HepG2 (cell line): ENCODE results near the gene CHST10. TPM values are rescaled to one million over a fixed set of nuclear protein-coding genes. Genes with fewer than 3 reads are reported as not detected.

Source experiments
- ATAC-seq: fragments of 200-7000 bp; cut with Tn5 transposase; 3 replicates; pipeline ENCODE4 v1.9.1; 2020; ENCODE audit warnings: mild to moderate bottlenecking, moderate library complexity
- BruUV-seq: library from RNA; stranded (reverse); fragments of 400-500 nt; replicated peaks from 2 replicates; lab custom pipeline; 2021; lab: Mats Ljungman, UMichigan
- CTCF ChIA-PET: fragments of 300-600 bp; formaldehyde crosslinking; extraction: SDS; loops from one replicate; lab custom pipeline; 2021; ENCODE audit warnings: low total read pairs, inconsistent platforms, low intra/inter-chr PET ratio; lab: Yijun Ruan, JAX
- POLR2A ChIA-PET: fragments of 350-600 bp; sonication (Branson Sonifier 250); formaldehyde crosslinking; loops from one replicate; lab custom pipeline; 2020; ENCODE audit warnings: antibody characterized with exemption, inconsistent platforms; lab: Yijun Ruan, JAX
- DNase-seq: peaks from one replicate; pipeline ENCODE4 v3.0.0-alpha.2; 2015; ENCODE audit warnings: low spot score
- FAIRE-seq: peaks from 3 replicates; lab custom pipeline; 2011; peaks lifted over from hg19 to GRCh38; lab: Jason Lieb, UNC
- H2AFZ ChIP-seq: one replicate; pipeline ENCODE4 v1.6.1; 2011; ENCODE audit warnings: low read length, inconsistent platforms
- H3K27ac ChIP-seq: fragments of 300-600 bp; 3 replicates; pipeline ENCODE4 v1.8.0; 2011; ENCODE audit warnings: mixed run types, mild to moderate bottlenecking, mixed read lengths, low read length, inconsistent platforms; ENCODE audit not compliant: insufficient read depth; ENCODE audit errors: extremely low read length
- H3K27me3 ChIP-seq, 2 experiments: fragments of 200-600 bp in 1 of 2; 2 replicates in 1 of 2; 3 replicates in 1 of 2; pipeline versions ENCODE4 v1.6.0 to v1.8.0; 2011; ENCODE audit warnings: low read length in 2 of 2, mild to moderate bottlenecking in 2 of 2, moderate library complexity in 2 of 2, inconsistent platforms in 1 of 2; ENCODE audit not compliant: insufficient read depth in 2 of 2, control insufficient read depth in 1 of 2
- H3K36me3 ChIP-seq, 2 experiments: fragments of 200-600 bp in 1 of 2; replicated peaks in 1 of 2; 2 replicates in 1 of 2; 3 replicates in 1 of 2; pipeline versions ENCODE4 v1.5.1 to v1.8.0; 2011; ENCODE audit warnings: low read length in 2 of 2, inconsistent platforms in 1 of 2; ENCODE audit not compliant: insufficient read depth in 2 of 2, control insufficient read depth in 1 of 2
- H3K4me1 ChIP-seq: 2 replicates; pipeline ENCODE4 v1.5.1; 2012; ENCODE audit warnings: low read length, inconsistent platforms; ENCODE audit not compliant: insufficient read depth
- H3K4me2 ChIP-seq: 2 replicates; pipeline ENCODE4 v1.6.0; 2011; ENCODE audit warnings: low read depth, low read length, inconsistent platforms
- H3K4me3 ChIP-seq, 3 experiments: fragments of 200-600 bp in 1 of 3; sonication (generic), shearing (Covaris generic) in 1 of 3; replicated peaks in 1 of 3; 2 replicates each; pipeline ENCODE4 v1.5.1; 2011 to 2016; ENCODE audit warnings: low read length in 3 of 3, inconsistent platforms in 2 of 3, low read depth in 2 of 3, mild to moderate bottlenecking in 2 of 3, control low read depth in 1 of 3, mixed read lengths in 1 of 3; ENCODE audit not compliant: insufficient read depth in 1 of 3
- H3K79me2 ChIP-seq: one replicate; pipeline ENCODE4 v1.6.1; 2011; ENCODE audit warnings: low read length, inconsistent platforms; ENCODE audit not compliant: insufficient read depth
- H3K9ac ChIP-seq: 2 replicates; pipeline ENCODE4 v1.6.0; 2011; ENCODE audit warnings: mild to moderate bottlenecking, low read depth, low read length, inconsistent platforms; ENCODE audit not compliant: insufficient read depth
- H3K9me3 ChIP-seq: 2 replicates; pipeline ENCODE4 v1.5.1; 2012; ENCODE audit warnings: mild to moderate bottlenecking, low read length
- H4K20me1 ChIP-seq: 2 replicates; pipeline ENCODE4 v1.6.0; 2011; ENCODE audit warnings: inconsistent platforms, mild to moderate bottlenecking, low read length, moderate library complexity; ENCODE audit not compliant: insufficient read depth
- GLI4 ChIP-seq: sonication (generic); formaldehyde crosslinking; IDR thresholded peaks from 2 replicates; pipeline ENCODE4 v1.5.1; 2020; ENCODE audit warnings: missing genetic modification reagents, mild to moderate bottlenecking, moderate library complexity, borderline replicate concordance
- ONECUT2 ChIP-seq: sonication (generic); formaldehyde crosslinking; IDR thresholded peaks from 2 replicates; pipeline ENCODE4 v1.4.0; 2020; ENCODE audit warnings: missing genetic modification reagents
- PCBP2 ChIP-seq: fragments of 200-400 bp; formaldehyde crosslinking; optimal IDR thresholded peaks from 2 replicates; pipeline ENCODE3; 2018; ENCODE audit warnings: low read length, low read depth; ENCODE audit not compliant: poor library complexity, severe bottlenecking
- ZFP37 ChIP-seq: sonication (generic); formaldehyde crosslinking; IDR thresholded peaks from 2 replicates; pipeline ENCODE4 v1.4.0; 2020; ENCODE audit warnings: missing genetic modification reagents, borderline replicate concordance
- ZNF232 ChIP-seq: sonication (generic); formaldehyde crosslinking; IDR thresholded peaks from 2 replicates; pipeline ENCODE4 v1.4.0; 2020; ENCODE audit warnings: missing genetic modification reagents, borderline replicate concordance
- ZNF274 ChIP-seq: sonication (generic); formaldehyde crosslinking; IDR thresholded peaks from 2 replicates; pipeline ENCODE4 v1.5.1; 2020; ENCODE audit warnings: mild to moderate bottlenecking, missing genetic modification reagents
- ZNF720 ChIP-seq: sonication (generic); formaldehyde crosslinking; IDR thresholded peaks from 2 replicates; pipeline ENCODE4 v1.4.0; 2020; ENCODE audit warnings: missing genetic modification reagents
- ZNF761 ChIP-seq: sonication (generic); formaldehyde crosslinking; conservative IDR thresholded peaks from 2 replicates; pipeline ENCODE4 v1.4.0; 2020; ENCODE audit warnings: mild to moderate bottlenecking, missing genetic modification reagents
- ZNF768 ChIP-seq: sonication (generic); formaldehyde crosslinking; IDR thresholded peaks from 2 replicates; pipeline ENCODE4 v1.4.0; 2020; ENCODE audit warnings: missing genetic modification reagents
- WGBS: methylation state at CpG from one replicate; pipeline ENCODE4 v1.1.6; 2017; ENCODE audit warnings: low lambda C conversion rate; 5-methylcytosine and 5-hydroxymethylcytosine counted together
- in situ Hi-C: cut with HindIII; loops from 2 replicates; pipeline ENCODE4 v1.10.0; 2017; ENCODE audit warnings: low pct_unique_long_range_greater_than_20kb; ENCODE audit not compliant: extremely low pct_ligation_motif_present
- intact Hi-C: fragments of 100-400 bp; cut with micrococcal nuclease; formaldehyde crosslinking; loops from one replicate; pipeline ENCODE4 v1.10.0; 2022; ENCODE audit not compliant: unreplicated experiment
- polyA plus RNA-seq, 8 experiments: library from polyadenylated mRNA; depleted of rRNA in 3 of 8; stranded (reverse) in 7 of 8; unstranded in 1 of 8; fragments of >200 nt; fragmentation: Illumina TruSeq in 4 of 8; extraction: Trizol in 4 of 8; gene quantifications; 2 replicates each; pipeline versions ENCODE4 v1.2.1 to v1.2.3, GENCODE V29; 2011 to 2016; ENCODE audit warnings: low read depth in 4 of 8, missing spikeins in 1 of 8, mixed read lengths in 1 of 8; ENCODE audit not compliant: insufficient read depth in 1 of 8
- total RNA-seq, 5 experiments: library from RNA; depleted of rRNA; stranded (reverse); fragments of >200 nt; fragmentation: Illumina TruSeq; extraction: Trizol; gene quantifications; 2 replicates each; pipeline ENCODE4 v1.2.3, GENCODE V29; 2016; ENCODE audit warnings: low read depth in 1 of 5
- TF ChIP-seq, protein P1 (sequence below): sonication (generic); formaldehyde crosslinking; IDR thresholded peaks from 2 replicates; pipeline ENCODE4 v1.5.0; 2020; ENCODE audit warnings: missing genetic modification reagents, mild to moderate bottlenecking, borderline replicate concordance

The CHST10 gene
- total and polyA plus RNA-seq, 2 of the 13 experiments (the other 11 are each of a cell fraction or from before 2014, with no cell fraction given), result 10.5 to 14.2 TPM

DNA sequence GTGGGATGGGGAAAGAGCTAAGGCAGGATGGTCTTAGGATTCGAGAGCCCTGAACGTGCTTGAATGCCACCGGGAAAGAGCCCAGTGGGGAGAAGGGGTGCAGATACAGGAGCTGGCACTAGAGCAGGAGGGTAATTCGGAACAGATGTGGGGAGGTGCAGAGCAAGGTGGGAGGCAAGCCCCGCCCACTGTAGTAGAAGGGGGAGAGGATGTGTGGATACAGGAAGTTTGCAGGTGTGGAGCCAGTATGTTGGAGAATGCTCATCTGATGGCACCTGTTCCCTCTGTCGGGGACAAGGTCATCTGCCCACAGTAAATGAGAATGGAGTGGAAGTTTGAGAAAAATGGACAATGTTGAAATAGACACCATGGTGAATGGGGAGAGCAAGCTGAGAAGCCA, 28.8 kb downstream of the CHST10 start (continued):
- TF ChIP-seq, protein P1, sequence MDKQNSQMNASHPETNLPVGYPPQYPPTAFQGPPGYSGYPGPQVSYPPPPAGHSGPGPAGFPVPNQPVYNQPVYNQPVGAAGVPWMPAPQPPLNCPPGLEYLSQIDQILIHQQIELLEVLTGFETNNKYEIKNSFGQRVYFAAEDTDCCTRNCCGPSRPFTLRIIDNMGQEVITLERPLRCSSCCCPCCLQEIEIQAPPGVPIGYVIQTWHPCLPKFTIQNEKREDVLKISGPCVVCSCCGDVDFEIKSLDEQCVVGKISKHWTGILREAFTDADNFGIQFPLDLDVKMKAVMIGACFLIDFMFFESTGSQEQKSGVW (CRISPR knock-in tag), result no peak
- TF ChIP-seq PCBP2 (no peak), ZFP37 (CRISPR knock-in tag) (no peak), ZNF768 (CRISPR knock-in tag) (no peak), ZNF274 (CRISPR knock-in tag) (no peak), ZNF720 (CRISPR knock-in tag) (no peak), ZNF761 (CRISPR knock-in tag) (no peak)

DNA sequence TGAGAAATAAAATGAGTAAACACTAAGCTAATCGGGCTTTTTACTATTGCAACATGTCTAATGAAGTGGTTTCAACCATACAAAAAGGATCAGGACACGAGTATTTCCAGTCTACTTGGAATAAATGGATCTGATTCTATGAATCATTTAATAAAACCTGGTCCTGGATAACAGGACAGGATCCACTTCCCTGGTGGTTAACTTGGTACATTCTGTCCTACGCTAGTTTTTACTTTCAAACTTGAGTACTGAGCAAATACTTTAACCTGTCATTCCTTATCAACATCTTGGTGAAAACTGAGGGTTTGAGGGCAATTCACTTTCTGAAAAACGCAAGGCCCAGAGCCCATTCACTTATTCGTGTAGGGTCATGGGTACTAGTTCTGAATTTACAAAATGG, 33.5 kb downstream of the CHST10 start:
- Histone ChIP-seq H3K4me1 (no peaks in the 10 kb centered on the region), H3K4me3 (no peak overlapping the region), H3K36me3 (no peaks in the 10 kb centered on the region), H4K20me1 (no peaks in the 10 kb centered on the region)
- BruUV-seq, result no TSS peak
- TF ChIP-seq ONECUT2 (CRISPR knock-in tag), result no peak
- no peak for TF ChIP-seq ZNF232
- TF ChIP-seq GLI4 (CRISPR knock-in tag), result no peak
- TF ChIP-seq, all 625 proteins: peak for 0
- ChIA-PET CTCF (interaction anchor here (4.5 kb wide), 1 partner anchor 122 kb away, joined by 68 read pairs; no protein-coding TSS in a partner anchor), POLR2A (no interaction called here)
- intact Hi-C loops (no loop called here), in situ Hi-C loops (loop anchor here (5.0 to 25.0 kb wide), 2 partner anchors 122 to 822 kb away; no protein-coding TSS in a partner anchor)
- ATAC-seq, result no peak
- no peak overlapping the region for H2AFZ ChIP-seq
- no peaks in the 10 kb centered on the region for H3K79me2 ChIP-seq
- 35% methylated on average over 5 of the region's 5 CpGs for WGBS
- DNase-seq, result no peak
- no peaks in the 10 kb centered on the region for H3K27me3 ChIP-seq
- H3K9me3 ChIP-seq, result no peaks in the 10 kb centered on the region
- H3K4me2 ChIP-seq, result no peak overlapping the region
- no peak overlapping the region for H3K9ac ChIP-seq
- no peak for FAIRE-seq
- H3K27ac ChIP-seq, result no peak overlapping the region
